GM18508 (cell line): ENCODE data around the gene DBN1.

Source experiments
- ATAC-seq: cut with Tn5 transposase; IDR thresholded peaks from one replicate; pipeline ENCODE4 v1.9.1; 2021; ENCODE audit warnings: moderate number of reproducible peaks; ENCODE audit not compliant: insufficient read depth, unreplicated experiment

Gene DBN1

GRCh38 chr5:177414481-177414880, 59.0 kb downstream of the DBN1 start:
- no peak for ATAC-seq

- ATAC-seq = peak; percentile 51
Measured at GRCh38 chr5:177412603-177413233, 60.7 kb downstream of the DBN1 start.

- no peak for ATAC-seq
Measured at GRCh38 chr5:177410575-177410974, 62.9 kb downstream of the DBN1 start.

GRCh38 chr5:177409043-177409801, 64.2 kb downstream of the DBN1 start, which contains the start of gene F12:
TSS of gene F12 (minus strand) at chr5:177409564. CDS start at chr5:177409527, 37 bp downstream.
- no peak for ATAC-seq
